WTC11 (cell line): ENCODE data around the gene GALNT7. TPM values are rescaled to one million over a fixed set of nuclear protein-coding genes. Genes with fewer than 3 reads are reported as not detected.

Source experiments
- ATAC-seq: fragments of 200-7000 bp; cut with Tn5 transposase; 2 replicates; pipeline ENCODE4 v1.10.0; 2021; ENCODE audit warnings: mild to moderate bottlenecking, moderate library complexity
- CTCF ChIA-PET: fragments of 300-600 bp; sonication (Branson Sonifier 250); formaldehyde crosslinking; loops from one replicate; lab custom pipeline; 2021; ENCODE audit warnings: antibody characterized with exemption; lab: Charles Lee
- POLR2A ChIA-PET: fragments of 350-600 bp; sonication (Branson Sonifier 250); formaldehyde crosslinking; loops from one replicate; lab custom pipeline; 2021; ENCODE audit warnings: antibody characterized with exemption; lab: Charles Lee
- DNase-seq: peaks from one replicate; pipeline ENCODE4 v3.0.0; 2021; ENCODE audit warnings: low spot score
- H3K27ac Mint-ChIP-seq: 2 replicates; pipeline ENCODE4 v1.8.0; 2021; ENCODE audit warnings: mixed read lengths
- H3K27me3 Mint-ChIP-seq: 2 replicates; pipeline ENCODE4 v1.8.0; 2021; ENCODE audit warnings: low read depth, mild to moderate bottlenecking, moderate library complexity, mixed read lengths
- H3K36me3 Mint-ChIP-seq: 2 replicates; pipeline ENCODE4 v1.8.0; 2021; ENCODE audit warnings: mixed read lengths
- H3K4me1 Mint-ChIP-seq: 2 replicates; pipeline ENCODE4 v1.8.0; 2022; ENCODE audit warnings: mixed read lengths
- H3K4me3 Mint-ChIP-seq: 2 replicates; pipeline ENCODE4 v1.8.0; 2021; ENCODE audit warnings: mild to moderate bottlenecking, moderate library complexity, mixed read lengths
- H3K9me3 Mint-ChIP-seq: 2 replicates; pipeline ENCODE4 v1.8.0; 2021; ENCODE audit warnings: mixed read lengths
- CREB1 ChIP-seq: sonication (generic); formaldehyde crosslinking; IDR thresholded peaks from 2 replicates; pipeline ENCODE4 v1.8.0; 2023; ENCODE audit warnings: mild to moderate bottlenecking, missing genetic modification reagents
- FOXP1 ChIP-seq: sonication (generic); formaldehyde crosslinking; IDR thresholded peaks from 2 replicates; pipeline ENCODE4 v1.8.0; 2022; ENCODE audit warnings: missing genetic modification reagents, mild to moderate bottlenecking, moderate library complexity, borderline replicate concordance
- GTF2I ChIP-seq: fragments of 250-450 bp; sonication (Bioruptor Pico); conservative IDR thresholded peaks from 2 replicates; pipeline ENCODE4 v1.4.0; 2021; ENCODE audit warnings: mild to moderate bottlenecking
- JUN ChIP-seq: sonication (generic); formaldehyde crosslinking; IDR thresholded peaks from 2 replicates; pipeline ENCODE4 v1.8.0; 2023; ENCODE audit warnings: mild to moderate bottlenecking, missing genetic modification reagents
- SP1 ChIP-seq: sonication (generic); formaldehyde crosslinking; conservative IDR thresholded peaks from 2 replicates; pipeline ENCODE4 v1.8.1; 2022; ENCODE audit warnings: missing genetic modification reagents
- ZNF219 ChIP-seq: sonication (generic); formaldehyde crosslinking; IDR thresholded peaks from 2 replicates; pipeline ENCODE4 v1.8.0; 2023; ENCODE audit warnings: missing genetic modification reagents, mild to moderate bottlenecking, borderline replicate concordance
- ZNF317 ChIP-seq: sonication (generic); formaldehyde crosslinking; IDR thresholded peaks from 2 replicates; pipeline ENCODE4 v1.8.1; 2023; ENCODE audit warnings: low read depth, mild to moderate bottlenecking, moderate library complexity, missing genetic modification reagents, borderline replicate concordance
- ZNF423 ChIP-seq: fragments of 250-450 bp; sonication (Bioruptor Pico); IDR thresholded peaks from 2 replicates; pipeline ENCODE4 v2.1.2; 2022; ENCODE audit warnings: mild to moderate bottlenecking, moderate library complexity
- total RNA-seq: library from RNA; stranded (reverse); gene quantifications from 3 replicates; pipeline ENCODE4 v1.2.3, GENCODE V29; 2021
- TF ChIP-seq, protein P1 (sequence below): sonication (generic); formaldehyde crosslinking; IDR thresholded peaks from 2 replicates; pipeline ENCODE4 v1.8.0; 2023; ENCODE audit warnings: missing genetic modification reagents
- TF ChIP-seq, protein P2 (sequence below): sonication (generic); formaldehyde crosslinking; IDR thresholded peaks from 2 replicates; pipeline ENCODE4 v1.8.1; 2022; ENCODE audit warnings: low read depth, mild to moderate bottlenecking, moderate library complexity, missing genetic modification reagents, borderline replicate concordance
- TF ChIP-seq, protein P3 (sequence below): fragments of 250-450 bp; sonication (Bioruptor Pico); IDR thresholded peaks from 2 replicates; pipeline ENCODE4 v1.9.0; 2021; ENCODE audit warnings: mild to moderate bottlenecking
- TF ChIP-seq, protein P4 (sequence below): sonication (generic); formaldehyde crosslinking; IDR thresholded peaks from 2 replicates; pipeline ENCODE4 v1.8.1; 2022; ENCODE audit warnings: low read depth, missing genetic modification reagents, borderline replicate concordance
- TF ChIP-seq, protein P5 (sequence below): fragments of 250-450 bp; sonication (Bioruptor Pico); conservative IDR thresholded peaks from 2 replicates; pipeline ENCODE4 v1.9.0; 2021; ENCODE audit warnings: mild to moderate bottlenecking
- TF ChIP-seq, protein P6 (sequence below): sonication (generic); formaldehyde crosslinking; conservative IDR thresholded peaks from 2 replicates; pipeline ENCODE4 v1.8.1; 2022; ENCODE audit warnings: mild to moderate bottlenecking, missing genetic modification reagents
- TF ChIP-seq, protein P7 (sequence below): fragments of 250-450 bp; sonication (Bioruptor Pico); IDR thresholded peaks from 2 replicates; pipeline ENCODE4 v1.9.0; 2021; ENCODE audit warnings: moderate library complexity, mild to moderate bottlenecking, inconsistent platforms, borderline replicate concordance

The GALNT7 gene
- total RNA-seq, 1 experiment from 2014 or later, result 86.9 TPM

DNA sequence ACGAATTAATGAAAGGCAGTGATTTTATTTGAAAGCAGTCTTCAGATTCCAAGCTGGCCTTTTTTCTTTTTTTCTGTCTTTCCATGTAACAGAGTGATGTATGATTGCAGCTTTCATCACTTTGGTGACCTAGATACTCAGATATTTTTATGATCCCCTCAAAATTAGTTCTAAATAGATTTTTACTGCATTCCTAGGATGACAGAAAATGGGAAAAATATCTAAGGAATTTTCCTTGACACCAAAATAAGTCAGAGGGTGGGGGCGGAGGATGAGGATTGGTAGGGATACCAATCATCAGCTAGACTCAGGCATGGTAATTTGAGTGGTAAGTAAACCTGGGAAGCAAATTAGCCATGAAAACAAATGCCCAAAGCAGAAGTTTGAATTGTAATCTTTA, 177.5 kb downstream of the GALNT7 start:
- Mint-ChIP-seq H3K36me3 (0 out of 2 replicates have a peak, but pooled peaks cover 3% of the 10 kb centered on the region), H3K27ac (no peak overlapping the region; the same call in 1 of the 2 replicates), H3K9me3 (peaks cover 4% of the 10 kb centered on the region; the same call in 1 of the 2 replicates), H3K27me3 (no peaks in the 10 kb centered on the region), H3K4me1 (peaks cover 34% of the 10 kb centered on the region), H3K4me3 (no peak overlapping the region)
- POLR2A ChIA-PET, result no interaction called here
- TF ChIP-seq JUN (no peak), ZNF219 (CRISPR knock-in tag) (no peak), GTF2I (CRISPR knock-in tag) (no peak), FOXP1 (CRISPR knock-in tag) (no peak)
- TF ChIP-seq, protein P1, sequence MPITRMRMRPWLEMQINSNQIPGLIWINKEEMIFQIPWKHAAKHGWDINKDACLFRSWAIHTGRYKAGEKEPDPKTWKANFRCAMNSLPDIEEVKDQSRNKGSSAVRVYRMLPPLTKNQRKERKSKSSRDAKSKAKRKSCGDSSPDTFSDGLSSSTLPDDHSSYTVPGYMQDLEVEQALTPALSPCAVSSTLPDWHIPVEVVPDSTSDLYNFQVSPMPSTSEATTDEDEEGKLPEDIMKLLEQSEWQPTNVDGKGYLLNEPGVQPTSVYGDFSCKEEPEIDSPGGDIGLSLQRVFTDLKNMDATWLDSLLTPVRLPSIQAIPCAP (CRISPR knock-in tag), result no peak
- TF ChIP-seq, protein P2, sequence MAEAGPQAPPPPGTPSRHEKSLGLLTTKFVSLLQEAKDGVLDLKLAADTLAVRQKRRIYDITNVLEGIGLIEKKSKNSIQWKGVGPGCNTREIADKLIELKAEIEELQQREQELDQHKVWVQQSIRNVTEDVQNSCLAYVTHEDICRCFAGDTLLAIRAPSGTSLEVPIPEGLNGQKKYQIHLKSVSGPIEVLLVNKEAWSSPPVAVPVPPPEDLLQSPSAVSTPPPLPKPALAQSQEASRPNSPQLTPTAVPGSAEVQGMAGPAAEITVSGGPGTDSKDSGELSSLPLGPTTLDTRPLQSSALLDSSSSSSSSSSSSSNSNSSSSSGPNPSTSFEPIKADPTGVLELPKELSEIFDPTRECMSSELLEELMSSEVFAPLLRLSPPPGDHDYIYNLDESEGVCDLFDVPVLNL, result no peak
- TF ChIP-seq, protein P3, sequence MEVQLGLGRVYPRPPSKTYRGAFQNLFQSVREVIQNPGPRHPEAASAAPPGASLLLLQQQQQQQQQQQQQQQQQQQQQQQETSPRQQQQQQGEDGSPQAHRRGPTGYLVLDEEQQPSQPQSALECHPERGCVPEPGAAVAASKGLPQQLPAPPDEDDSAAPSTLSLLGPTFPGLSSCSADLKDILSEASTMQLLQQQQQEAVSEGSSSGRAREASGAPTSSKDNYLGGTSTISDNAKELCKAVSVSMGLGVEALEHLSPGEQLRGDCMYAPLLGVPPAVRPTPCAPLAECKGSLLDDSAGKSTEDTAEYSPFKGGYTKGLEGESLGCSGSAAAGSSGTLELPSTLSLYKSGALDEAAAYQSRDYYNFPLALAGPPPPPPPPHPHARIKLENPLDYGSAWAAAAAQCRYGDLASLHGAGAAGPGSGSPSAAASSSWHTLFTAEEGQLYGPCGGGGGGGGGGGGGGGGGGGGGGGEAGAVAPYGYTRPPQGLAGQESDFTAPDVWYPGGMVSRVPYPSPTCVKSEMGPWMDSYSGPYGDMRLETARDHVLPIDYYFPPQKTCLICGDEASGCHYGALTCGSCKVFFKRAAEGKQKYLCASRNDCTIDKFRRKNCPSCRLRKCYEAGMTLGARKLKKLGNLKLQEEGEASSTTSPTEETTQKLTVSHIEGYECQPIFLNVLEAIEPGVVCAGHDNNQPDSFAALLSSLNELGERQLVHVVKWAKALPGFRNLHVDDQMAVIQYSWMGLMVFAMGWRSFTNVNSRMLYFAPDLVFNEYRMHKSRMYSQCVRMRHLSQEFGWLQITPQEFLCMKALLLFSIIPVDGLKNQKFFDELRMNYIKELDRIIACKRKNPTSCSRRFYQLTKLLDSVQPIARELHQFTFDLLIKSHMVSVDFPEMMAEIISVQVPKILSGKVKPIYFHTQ, result no peak
- TF ChIP-seq, protein P4, sequence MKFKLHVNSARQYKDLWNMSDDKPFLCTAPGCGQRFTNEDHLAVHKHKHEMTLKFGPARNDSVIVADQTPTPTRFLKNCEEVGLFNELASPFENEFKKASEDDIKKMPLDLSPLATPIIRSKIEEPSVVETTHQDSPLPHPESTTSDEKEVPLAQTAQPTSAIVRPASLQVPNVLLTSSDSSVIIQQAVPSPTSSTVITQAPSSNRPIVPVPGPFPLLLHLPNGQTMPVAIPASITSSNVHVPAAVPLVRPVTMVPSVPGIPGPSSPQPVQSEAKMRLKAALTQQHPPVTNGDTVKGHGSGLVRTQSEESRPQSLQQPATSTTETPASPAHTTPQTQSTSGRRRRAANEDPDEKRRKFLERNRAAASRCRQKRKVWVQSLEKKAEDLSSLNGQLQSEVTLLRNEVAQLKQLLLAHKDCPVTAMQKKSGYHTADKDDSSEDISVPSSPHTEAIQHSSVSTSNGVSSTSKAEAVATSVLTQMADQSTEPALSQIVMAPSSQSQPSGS (CRISPR knock-in tag), result no peak
- TF ChIP-seq, protein P5, sequence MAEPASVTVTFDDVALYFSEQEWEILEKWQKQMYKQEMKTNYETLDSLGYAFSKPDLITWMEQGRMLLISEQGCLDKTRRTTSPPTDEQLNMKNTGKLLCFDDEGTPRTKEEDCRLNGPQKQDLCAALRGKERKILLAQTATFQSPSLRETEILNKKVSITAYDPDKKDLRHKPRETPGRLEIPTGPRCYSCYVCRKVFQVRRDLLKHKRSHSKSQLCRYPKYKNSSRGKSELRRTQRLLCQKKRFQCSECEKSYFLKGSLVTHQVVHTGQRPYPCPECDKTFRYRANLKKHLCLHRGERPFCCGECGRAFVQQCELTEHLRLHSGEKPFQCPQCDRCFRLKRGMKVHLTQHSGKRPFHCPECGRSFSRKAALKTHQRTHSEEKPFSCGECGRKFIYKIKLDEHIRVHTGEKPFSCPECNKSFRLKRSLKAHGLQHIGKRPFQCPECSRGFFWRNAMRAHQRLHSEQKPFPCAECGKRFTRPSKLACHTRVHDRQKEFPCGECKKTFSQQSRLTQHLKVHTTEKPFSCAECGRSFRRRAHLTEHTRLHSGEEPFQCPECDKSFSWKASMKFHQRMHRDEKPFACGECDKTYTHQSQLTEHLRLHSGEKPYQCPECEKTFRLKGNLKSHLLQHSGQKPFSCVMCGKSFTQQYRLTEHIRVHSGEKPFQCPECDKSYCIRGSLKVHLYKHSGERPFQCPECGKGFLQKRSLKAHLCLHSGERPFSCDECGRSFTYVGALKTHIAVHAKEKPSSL (CRISPR knock-in tag), result no peak
- DNase-seq (no peak), ATAC-seq (no peak)
- CTCF ChIA-PET, result interaction anchor here (1.2 to 2.1 kb wide), 3 partner anchors 23 to 332 kb away, joined by 3 to 9 read pairs (median 6); no protein-coding TSS in a partner anchor

DNA sequence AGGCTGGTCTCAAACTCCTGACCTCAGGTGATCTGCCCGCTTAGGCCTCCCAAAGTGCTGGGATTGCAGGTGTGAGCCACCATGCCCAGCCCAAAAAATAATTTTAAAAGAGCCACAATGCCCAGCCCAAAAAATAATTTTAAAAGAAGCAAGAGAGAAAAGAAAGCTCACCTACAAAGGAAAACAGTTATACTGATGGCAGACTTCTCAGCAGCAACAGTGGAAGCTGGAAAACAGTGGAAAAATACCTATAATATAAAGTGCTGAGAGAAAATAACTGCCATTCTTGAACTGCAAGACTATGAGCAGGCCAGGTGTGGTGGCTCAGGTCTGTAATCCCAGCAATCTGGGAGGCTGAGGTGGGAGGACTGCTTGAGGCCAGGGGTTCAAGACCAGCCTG, 178.9 kb downstream of the GALNT7 start:
- no peaks in the 10 kb centered on the region for H3K27me3 Mint-ChIP-seq
- H3K27ac Mint-ChIP-seq, result no peak overlapping the region
- H3K36me3 Mint-ChIP-seq, result 0 out of 2 replicates have a peak, but pooled peaks cover 3% of the 10 kb centered on the region
- ChIA-PET CTCF (interaction anchor here (1.3 kb wide), 1 partner anchor 46 kb away, joined by 4 read pairs; no protein-coding TSS in a partner anchor), POLR2A (no interaction called here)
- ATAC-seq (no peak), DNase-seq (no peak)
- H3K9me3 Mint-ChIP-seq, result peaks cover 4% of the 10 kb centered on the region; the same call in 1 of the 2 replicates
- H3K4me3 Mint-ChIP-seq, result no peak overlapping the region
- peaks cover 30% of the 10 kb centered on the region for H3K4me1 Mint-ChIP-seq
- no peak for TF ChIP-seq JUN
- TF ChIP-seq ZNF317, result peak; percentile 71; the same call in 1 of the 2 replicates
- TF ChIP-seq, protein P6, sequence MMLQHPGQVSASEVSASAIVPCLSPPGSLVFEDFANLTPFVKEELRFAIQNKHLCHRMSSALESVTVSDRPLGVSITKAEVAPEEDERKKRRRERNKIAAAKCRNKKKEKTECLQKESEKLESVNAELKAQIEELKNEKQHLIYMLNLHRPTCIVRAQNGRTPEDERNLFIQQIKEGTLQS, result no peak
- no peak for TF ChIP-seq CREB1 (CRISPR knock-in tag)
- TF ChIP-seq, all 79 proteins: peak for 1

DNA sequence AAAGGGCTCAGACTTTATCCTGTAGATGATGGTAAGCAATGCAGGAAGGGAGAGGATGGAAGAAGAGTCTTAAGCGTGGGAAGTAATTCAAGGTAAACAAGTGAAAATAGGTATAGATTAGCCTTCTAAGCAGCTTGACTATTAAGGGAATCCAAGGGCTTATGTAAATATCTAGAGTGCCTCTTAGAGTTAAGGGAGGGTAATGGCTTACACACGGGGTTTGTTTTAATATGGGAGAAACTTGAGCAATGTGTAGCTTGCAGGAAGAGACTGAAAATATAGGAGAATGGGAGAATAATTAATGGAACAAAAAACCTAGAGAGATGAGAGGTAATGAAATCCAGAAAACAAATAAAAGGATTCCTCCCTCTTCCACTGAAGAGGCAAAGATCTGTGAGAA, 189.3 kb downstream of the GALNT7 start:
- no peak for DNase-seq
- H3K4me1 Mint-ChIP-seq, result no peaks in the 10 kb centered on the region
- ChIA-PET CTCF (interaction anchor here (0.5 kb wide), 1 partner anchor 21 kb away, joined by 4 read pairs; no protein-coding TSS in a partner anchor), POLR2A (no interaction called here)
- no peaks in the 10 kb centered on the region for H3K27me3 Mint-ChIP-seq
- H3K36me3 Mint-ChIP-seq, result peaks cover 4% of the 10 kb centered on the region; the same call in 1 of the 2 replicates
- ATAC-seq, result 0 out of 2 replicates have a peak, but pooled peaks have one; percentile 38
- H3K4me3 Mint-ChIP-seq, result no peak overlapping the region
- peaks cover 9% of the 10 kb centered on the region for H3K9me3 Mint-ChIP-seq
- H3K27ac Mint-ChIP-seq, result no peak overlapping the region
- no peak for TF ChIP-seq SP1 (CRISPR knock-in tag)
- TF ChIP-seq ZNF423 (CRISPR knock-in tag), result no peak
- TF ChIP-seq, protein P7, sequence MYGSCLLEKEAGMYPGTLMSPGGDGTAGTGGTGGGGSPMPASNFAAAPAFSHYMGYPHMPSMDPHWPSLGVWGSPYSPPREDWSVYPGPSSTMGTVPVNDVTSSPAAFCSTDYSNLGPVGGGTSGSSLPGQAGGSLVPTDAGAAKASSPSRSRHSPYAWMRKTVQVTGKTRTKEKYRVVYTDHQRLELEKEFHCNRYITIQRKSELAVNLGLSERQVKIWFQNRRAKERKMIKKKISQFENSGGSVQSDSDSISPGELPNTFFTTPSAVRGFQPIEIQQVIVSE (CRISPR knock-in tag), result no peak
- TF ChIP-seq, protein P3, result no peak
